ENCODE measurements around the gene VPS26C. TPM values are rescaled to one million over a fixed set of nuclear protein-coding genes. Genes with fewer than 3 reads are reported as not detected.

Gene VPS26C
- total RNA-seq, 1 experiment from 2014 or later: 36.2 TPM

DNA sequence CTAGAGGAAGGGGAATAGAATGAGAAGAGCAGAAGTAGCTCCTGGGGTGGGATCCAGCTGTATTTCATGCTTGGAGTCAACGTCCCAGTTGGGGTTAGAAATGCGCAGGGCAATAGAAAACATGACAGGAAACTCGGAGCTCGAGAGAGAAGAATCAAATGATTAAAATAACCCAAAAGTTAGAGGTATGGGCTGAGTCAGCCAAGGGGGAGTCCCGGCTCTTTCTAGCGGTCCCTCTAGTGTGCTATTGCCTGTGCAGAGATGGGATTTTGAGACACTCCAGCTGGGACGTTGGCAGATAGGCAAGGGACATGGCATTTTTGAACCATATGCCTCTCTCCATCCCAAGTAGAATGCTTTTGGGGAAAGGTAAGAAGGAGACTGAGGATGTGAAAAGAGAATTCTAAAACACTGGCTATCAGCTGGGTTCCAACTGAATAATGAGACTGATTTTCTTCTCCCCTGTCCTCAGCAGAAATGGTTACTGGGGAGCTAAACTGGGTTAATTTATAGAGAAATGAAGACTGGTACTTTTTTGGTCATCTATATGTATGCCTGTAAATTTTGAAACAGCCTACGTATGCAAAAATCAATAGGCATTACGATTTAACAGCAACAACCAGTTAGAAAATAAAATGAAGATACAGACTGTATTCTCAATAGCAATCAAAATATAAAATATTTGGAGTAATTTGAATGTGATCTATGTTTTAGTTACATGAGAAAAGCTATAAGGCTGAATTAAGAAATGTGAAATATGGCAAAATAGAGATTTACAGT lies 7.0 kb upstream of the VPS26C start:
- no peaks in the 10 kb centered on the region for H3K4me1 ChIP-seq
- no peak overlapping the region for H3K27ac ChIP-seq
- H3K36me3 ChIP-seq: no peaks in the 10 kb centered on the region
- H3K9me3 ChIP-seq (replicated peaks): no peaks in the 10 kb centered on the region
- H3K27me3 ChIP-seq: no peaks in the 10 kb centered on the region
- H3K4me3 ChIP-seq: no peak overlapping the region
- DNase-seq: no peak

DNA sequence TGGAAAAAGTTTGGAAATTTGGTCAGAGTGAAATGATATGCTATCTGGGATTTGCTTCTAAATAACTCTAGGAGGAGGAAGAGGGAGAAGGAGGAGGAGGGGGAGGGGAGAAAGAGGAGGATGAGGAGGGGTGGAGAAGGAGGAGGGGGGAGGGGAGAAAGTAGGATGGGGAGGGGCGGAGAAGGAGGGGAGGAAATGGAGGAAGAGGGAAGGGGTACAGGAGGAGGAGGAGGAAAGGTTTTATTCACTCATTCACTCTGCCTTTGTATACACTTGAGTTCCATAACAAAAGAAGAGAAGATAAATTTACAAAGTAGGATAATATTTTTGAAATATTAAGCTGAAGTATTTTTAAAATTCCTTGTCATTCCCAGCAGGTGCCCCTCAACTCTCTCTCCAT lies 6.3 kb upstream of the VPS26C start:
- Histone ChIP-seq H3K36me3 (no peaks in the 10 kb centered on the region), H3K27me3 (no peaks in the 10 kb centered on the region), H3K4me1 (no peaks in the 10 kb centered on the region; the same call in 1 of the 2 replicates), H3K27ac (no peak overlapping the region), H3K9me3 (replicated peaks) (no peaks in the 10 kb centered on the region), H3K4me3 (no peak overlapping the region)
- DNase-seq: no peak

DNA sequence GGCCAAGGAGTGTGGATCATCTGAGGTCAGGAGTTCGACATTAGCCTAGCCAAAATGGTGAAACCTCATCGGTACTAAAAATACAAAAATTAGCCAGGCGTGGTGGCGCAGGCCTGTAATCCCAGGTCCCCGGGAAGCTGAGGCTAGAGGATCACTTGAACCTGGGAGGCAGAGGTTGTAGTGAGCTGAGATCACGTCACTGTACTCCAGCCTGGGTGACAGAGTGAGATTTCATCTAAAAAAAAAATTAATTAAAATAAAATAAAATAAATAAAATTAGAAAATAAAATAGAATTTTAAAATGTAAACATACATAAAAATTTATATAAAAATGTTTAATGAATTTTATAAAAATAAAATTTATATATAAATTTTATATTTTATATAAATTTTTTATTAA lies 5.8 kb upstream of the VPS26C start:
- H3K4me3 ChIP-seq: no peak overlapping the region
- H3K9me3 ChIP-seq (replicated peaks): no peaks in the 10 kb centered on the region
- no peaks in the 10 kb centered on the region for H3K27me3 ChIP-seq
- no peaks in the 10 kb centered on the region for H3K36me3 ChIP-seq
- H3K4me1 ChIP-seq: no peaks in the 10 kb centered on the region; the same call in 1 of the 2 replicates
- H3K27ac ChIP-seq: no peak overlapping the region
- no peak for DNase-seq

DNA sequence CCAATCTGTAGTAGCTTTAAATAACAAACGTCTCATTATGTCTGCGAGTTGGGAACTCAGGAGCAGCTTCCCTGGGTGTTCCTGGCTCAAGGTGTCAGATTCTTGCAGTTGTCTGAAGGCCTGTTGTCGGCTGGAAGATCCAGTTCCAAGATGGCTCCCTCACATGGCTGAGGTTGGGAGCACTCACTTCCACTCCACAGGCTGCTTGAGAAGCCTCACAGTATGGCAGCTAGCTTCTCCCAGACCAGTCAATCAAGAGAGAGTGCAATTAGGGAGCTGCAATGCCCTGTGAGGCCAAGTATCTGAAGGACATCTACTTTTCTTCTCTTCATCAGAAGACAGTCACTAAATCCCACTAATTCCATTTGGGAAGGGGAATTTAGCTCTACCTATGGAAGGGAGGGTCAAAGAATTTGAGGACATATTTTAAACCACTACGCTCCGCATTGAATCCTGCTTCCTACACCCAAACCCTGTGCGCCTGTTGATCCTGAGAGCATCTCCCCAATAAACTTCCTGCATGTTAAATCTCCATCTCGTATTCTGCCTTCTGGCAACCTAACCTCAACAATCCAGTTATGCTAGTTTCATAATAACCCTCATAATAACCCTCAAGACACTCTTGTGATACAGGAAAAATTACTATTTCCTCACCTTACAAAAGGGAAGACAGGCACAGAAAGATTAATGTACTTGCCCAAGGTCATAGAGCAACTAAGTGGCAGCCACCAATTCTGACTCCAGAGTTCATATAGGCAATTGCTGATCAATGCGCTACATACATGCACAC lies 3.6 kb upstream of the VPS26C start:
- DNase-seq: no peak

DNA sequence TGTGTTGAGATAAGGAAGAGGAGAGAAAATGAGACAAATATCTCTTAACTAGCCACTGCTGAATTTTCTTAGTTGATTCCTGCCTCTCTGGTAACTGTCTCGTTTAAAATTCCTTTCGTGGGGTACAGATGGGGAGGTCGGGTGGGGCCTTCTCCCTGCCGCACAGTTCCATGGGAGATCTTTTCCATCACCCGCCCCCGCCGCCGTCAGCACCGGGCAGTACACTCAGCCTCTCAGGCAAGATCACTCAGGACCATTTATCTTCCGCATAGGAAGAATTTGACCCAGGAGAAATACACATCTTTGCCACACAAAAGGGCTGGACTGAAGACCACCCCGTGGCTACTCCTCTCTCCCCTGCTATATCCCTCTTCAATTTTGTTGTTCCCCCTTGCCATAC lies 2.3 kb upstream of the VPS26C start:
- Histone ChIP-seq H3K36me3 (no peaks in the 10 kb centered on the region), H3K4me1 (no peaks in the 10 kb centered on the region; the same call in 1 of the 2 replicates), H3K9me3 (replicated peaks) (no peaks in the 10 kb centered on the region), H3K4me3 (no peak overlapping the region), H3K27ac (no peak overlapping the region), H3K27me3 (no peaks in the 10 kb centered on the region)
- DNase-seq: no peak

More for the DNA sequence above, 3.6 kb upstream of the VPS26C start:
- no peak overlapping the region for H3K4me3 ChIP-seq
- no peaks in the 10 kb centered on the region for H3K36me3 ChIP-seq
- no peaks in the 10 kb centered on the region for H3K9me3 ChIP-seq (replicated peaks)
- no peaks in the 10 kb centered on the region for H3K27me3 ChIP-seq
- H3K4me1 ChIP-seq: no peaks in the 10 kb centered on the region; the same call in 1 of the 2 replicates
- no peak overlapping the region for H3K27ac ChIP-seq

DNA sequence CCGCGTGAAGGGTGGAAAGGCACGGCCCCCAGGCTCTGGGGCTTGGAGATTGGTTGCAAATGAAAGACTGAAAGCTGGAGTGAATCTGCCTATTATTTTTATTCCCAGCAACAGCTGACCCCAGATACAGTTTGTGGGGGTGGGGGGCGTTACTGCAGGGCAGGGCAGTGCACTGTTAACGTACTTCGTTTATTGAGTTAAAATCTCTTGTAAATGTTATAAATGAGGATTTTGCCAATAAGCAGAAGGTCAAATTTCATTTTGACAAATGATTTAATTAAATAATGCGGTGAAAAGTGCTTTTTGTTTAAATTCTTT lies 1.0 kb upstream of the VPS26C start:
- H3K9me3 ChIP-seq (replicated peaks): no peaks in the 10 kb centered on the region
- no peaks in the 10 kb centered on the region for H3K27me3 ChIP-seq
- no peak for DNase-seq
- H3K4me3 ChIP-seq: peak overlapping the region; percentile 65
- no peaks in the 10 kb centered on the region; the same call in 1 of the 2 replicates for H3K4me1 ChIP-seq
- no peaks in the 10 kb centered on the region for H3K36me3 ChIP-seq
- H3K27ac ChIP-seq: peak overlapping the region; percentile 90

DNA sequence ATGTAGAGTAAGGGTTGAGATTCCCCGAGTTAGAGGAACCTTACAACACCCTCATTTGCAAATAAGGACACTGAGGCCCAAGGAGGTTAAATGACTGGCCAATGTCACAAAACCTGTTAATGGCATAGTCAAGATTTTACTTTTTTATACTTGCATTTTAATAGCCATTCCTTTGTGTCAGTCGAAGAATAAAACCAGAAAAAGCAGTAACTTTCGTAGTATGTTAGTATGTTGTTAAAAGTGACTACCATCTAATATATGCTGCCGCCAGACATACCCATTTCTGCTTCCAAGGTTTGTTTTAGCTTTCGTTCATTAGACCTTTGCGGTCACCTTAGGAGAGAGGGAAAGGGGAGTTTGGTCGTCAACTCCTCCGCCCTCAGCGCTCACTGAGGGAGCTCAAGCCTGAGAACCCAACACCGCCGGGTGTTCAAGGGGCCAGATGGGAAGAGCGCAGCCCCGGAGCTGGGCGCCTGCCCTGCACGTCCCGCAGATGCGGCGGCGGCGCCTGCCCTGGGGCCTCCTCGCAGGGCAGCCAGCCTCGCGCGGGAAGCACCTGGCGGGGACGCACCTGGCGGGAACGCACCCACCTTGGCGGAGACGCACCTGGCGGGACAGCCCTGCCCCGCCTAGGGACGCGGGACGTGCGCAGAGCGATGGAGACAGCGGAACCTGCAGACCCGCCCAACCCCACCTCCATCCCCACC lies 466 bp downstream of the VPS26C start:
- Histone ChIP-seq H3K4me3 (peak overlapping the region; percentile 65), H3K36me3 (no peaks in the 10 kb centered on the region), H3K27ac (peak overlapping the region; percentile 36), H3K27me3 (no peaks in the 10 kb centered on the region), H3K9me3 (replicated peaks) (no peaks in the 10 kb centered on the region), H3K4me1 (no peaks in the 10 kb centered on the region; the same call in 1 of the 2 replicates)
- DNase-seq: peak; percentile 59 to 68

DNA sequence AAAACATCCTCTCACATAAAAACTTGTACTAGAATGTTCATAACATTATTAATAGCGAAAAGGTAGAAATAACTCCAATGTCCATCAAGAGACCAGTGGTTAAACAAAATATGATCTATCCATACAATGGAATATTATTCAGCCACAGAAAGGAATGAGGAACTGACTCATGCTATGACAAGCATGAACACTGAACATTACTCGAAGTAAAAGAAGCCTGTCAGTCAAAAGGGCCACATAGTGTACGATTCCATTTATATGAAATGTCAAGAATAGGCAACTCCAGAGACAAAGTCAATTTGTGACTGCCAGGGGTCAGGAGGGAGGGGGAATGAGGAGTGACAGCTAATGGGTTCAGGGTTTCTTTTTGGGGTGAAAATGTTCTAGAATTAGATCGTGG lies 2.3 kb downstream of the VPS26C start:
- no peak overlapping the region for H3K27ac ChIP-seq
- no peak overlapping the region for H3K4me3 ChIP-seq
- H3K9me3 ChIP-seq (replicated peaks): no peaks in the 10 kb centered on the region
- no peaks in the 10 kb centered on the region; the same call in 1 of the 2 replicates for H3K4me1 ChIP-seq
- no peaks in the 10 kb centered on the region for H3K27me3 ChIP-seq
- no peak for DNase-seq
- peaks cover 7% of the 10 kb centered on the region for H3K36me3 ChIP-seq

DNA sequence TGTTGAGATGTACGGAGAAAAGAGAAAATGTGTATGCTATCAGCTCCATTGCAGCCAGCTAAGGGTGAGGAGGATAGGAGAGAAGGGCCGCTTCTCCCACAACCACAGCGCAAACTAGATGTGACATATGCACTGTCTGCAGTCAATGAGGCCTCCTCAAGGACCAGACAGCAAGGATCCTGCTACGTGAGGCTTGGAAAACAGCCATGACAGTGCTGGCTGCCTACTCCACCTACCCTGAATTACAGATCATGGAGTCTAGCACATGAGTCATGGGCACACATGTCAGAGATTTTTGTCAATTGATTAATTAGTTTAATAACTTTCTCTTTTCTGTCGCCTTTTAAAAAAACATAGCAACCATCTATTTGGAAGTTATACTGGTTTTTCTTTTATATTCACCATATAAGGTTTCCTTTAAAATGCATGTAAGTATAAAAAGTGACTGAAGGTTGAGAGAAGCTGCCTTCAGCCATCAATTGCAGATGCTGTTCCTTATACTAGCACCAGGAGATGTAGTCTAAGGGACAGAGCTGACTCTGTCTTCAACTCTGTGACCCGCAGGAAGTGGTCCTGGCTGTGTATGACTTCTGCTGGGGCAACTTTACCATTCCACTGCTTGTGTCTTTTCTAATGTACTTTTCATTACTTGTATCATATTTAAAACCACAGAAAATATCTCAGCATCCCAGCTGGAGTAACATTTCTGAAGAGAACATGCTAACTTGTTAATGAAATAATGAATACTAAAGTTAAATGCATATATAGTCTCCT lies 3.1 kb downstream of the VPS26C start:
- Histone ChIP-seq H3K27me3 (no peaks in the 10 kb centered on the region), H3K4me1 (no peaks in the 10 kb centered on the region; the same call in 1 of the 2 replicates), H3K9me3 (replicated peaks) (no peaks in the 10 kb centered on the region), H3K27ac (no peak overlapping the region), H3K4me3 (no peak overlapping the region), H3K36me3 (peaks cover 7% of the 10 kb centered on the region)
- DNase-seq: no peak

DNA sequence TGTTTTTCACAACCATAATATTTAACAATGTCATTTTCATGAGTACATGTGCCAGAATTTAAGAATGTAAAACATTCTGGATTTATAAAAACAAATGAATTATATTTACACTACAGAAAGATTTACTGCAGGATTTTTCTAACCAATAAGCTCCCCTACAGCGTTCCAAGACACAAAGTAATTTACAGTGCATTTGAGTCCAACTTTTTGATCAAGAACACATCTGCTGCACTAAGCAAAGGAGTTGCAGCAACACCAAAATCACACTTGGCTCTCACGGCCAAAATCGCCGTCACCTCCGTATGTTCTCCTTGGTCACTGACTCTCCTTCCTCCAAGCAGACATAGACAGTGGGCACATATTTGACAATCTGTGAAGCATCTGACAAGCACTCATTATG lies 7.7 kb downstream of the VPS26C start:
- Histone ChIP-seq H3K9me3 (replicated peaks) (no peaks in the 10 kb centered on the region), H3K4me3 (no peak overlapping the region), H3K36me3 (peaks cover 7% of the 10 kb centered on the region), H3K4me1 (no peaks in the 10 kb centered on the region), H3K27me3 (no peaks in the 10 kb centered on the region), H3K27ac (no peak overlapping the region)
- no peak for DNase-seq

DNA sequence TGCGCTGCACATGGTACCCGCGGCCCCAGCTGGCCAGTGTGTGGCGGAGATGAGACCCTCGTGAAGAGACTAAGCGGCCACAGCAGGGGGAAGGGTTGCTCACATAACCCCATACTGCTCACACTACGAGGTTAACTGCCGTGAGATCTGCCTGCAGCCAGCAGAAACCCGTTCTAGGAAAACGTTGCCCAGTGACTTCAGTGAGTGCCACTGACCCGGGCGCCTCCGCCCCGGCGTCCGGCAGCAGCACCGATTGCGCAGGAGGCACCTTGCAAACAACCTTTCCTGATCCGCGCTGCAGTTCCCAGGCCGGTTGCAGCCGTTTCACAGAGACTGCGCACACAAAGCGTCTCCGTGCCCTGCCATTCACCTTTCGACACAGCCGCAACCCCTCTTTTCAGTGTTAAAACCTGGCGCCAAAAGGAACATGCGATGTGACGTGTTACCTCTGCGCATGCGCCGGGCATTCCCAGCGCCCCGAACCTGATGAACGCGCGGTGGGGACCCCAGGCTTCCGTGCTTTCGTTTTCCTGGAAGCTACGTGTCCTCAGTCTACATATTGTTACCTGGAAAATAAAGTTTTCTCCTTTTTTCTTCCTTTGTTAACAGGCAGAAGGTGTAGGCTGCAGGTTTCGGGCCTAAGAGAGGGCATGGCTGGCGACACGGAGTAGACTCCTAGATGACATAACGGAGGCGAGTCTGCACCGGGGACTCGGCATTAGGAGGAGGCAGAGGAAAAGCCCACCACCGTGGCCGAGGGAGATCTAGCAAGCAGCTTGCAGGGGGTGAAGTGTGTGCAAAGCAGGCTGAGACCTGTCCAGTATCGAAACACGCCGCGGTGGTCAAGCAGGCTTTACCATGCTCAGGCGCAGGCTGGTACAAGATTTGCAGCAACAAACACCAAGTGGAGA lies 8.9 kb downstream of the VPS26C start:
- DNase-seq: peak; percentile 70 to 82

DNA sequence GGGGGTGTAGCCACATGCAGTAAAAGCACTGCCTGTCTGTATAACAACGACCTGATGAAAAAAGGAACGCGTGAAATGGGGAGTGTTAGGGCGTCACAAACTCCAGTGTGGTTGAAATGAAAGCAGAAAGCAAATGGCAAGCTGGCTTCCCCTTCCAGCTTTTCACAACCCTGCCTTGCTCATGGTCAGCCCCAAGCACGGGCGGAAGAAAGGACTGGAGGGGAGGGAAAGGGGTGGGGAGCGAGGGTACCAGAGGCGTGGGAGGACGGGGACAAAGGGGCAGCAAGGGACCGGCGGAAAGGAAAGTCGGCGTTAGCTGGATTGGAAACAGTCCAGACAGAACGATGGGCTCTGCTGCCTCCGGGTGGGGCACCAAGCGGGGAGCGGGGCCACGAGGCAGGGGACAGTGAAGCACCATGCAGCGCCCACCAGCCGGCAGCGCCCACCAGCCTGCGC lies 9.6 kb downstream of the VPS26C start:
- H3K27me3 ChIP-seq: no peaks in the 10 kb centered on the region
- no peaks in the 10 kb centered on the region for H3K9me3 ChIP-seq (replicated peaks)
- H3K4me3 ChIP-seq: peak overlapping the region; percentile 53
- no peaks in the 10 kb centered on the region for H3K4me1 ChIP-seq
- H3K27ac ChIP-seq: peak overlapping the region; percentile 41
- DNase-seq: peak; percentile 49 to 66
- H3K36me3 ChIP-seq: peaks cover 7% of the 10 kb centered on the region

More for the DNA sequence above, 8.9 kb downstream of the VPS26C start:
- Histone ChIP-seq H3K9me3 (replicated peaks) (no peaks in the 10 kb centered on the region), H3K4me3 (peak overlapping the region; percentile 53), H3K27me3 (no peaks in the 10 kb centered on the region), H3K36me3 (peaks cover 7% of the 10 kb centered on the region), H3K27ac (peak overlapping the region; percentile 41), H3K4me1 (no peaks in the 10 kb centered on the region)

DNA sequence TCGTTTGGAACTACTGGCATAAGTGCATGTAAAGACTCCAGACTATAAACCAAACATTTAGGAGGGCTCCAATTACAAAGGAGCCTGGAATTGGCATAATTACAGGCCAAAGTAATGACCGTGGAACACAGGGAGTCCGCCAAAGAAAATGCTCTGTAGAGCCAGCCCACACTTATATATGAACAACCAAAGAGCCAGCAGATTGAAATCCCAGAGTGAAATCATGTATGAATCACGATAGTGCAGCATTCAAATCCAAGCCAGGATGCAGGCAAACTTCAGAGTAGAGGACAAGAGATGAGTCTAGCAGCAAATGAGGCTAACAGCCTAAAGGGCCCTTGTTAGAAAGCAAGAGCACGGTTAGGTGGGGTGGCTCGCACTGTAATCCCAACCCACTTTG lies 13.1 kb downstream of the VPS26C start:
- Histone ChIP-seq H3K36me3 (no peaks in the 10 kb centered on the region), H3K4me1 (no peaks in the 10 kb centered on the region), H3K27ac (no peak overlapping the region), H3K9me3 (replicated peaks) (no peaks in the 10 kb centered on the region), H3K4me3 (no peak overlapping the region), H3K27me3 (no peaks in the 10 kb centered on the region)
- DNase-seq: no peak

All from SJCRH30 (cell line).